Measurements from ENCODE around the gene NKIRAS2. TPM values are rescaled to one million over a fixed set of nuclear protein-coding genes. Genes with fewer than 3 reads are reported as not detected.

Gene NKIRAS2
- total and polyA plus RNA-seq, 2 of the 13 experiments (the other 11 are each of a cell fraction or from before 2014, with no cell fraction given): 27.9 to 42.0 TPM

GRCh38 chr17:41974031-41974430, 45.9 kb upstream of the NKIRAS2 start:
- H3K27ac ChIP-seq (ENCODE audit: extremely low read length, insufficient read depth, low read length): no peak overlapping the region
- H3K79me2 ChIP-seq (ENCODE audit: insufficient read depth, low read length): peaks cover 17% of the 10 kb centered on the region
- H3K4me1 ChIP-seq (ENCODE audit: insufficient read depth, low read length): peaks cover 25% of the 10 kb centered on the region
- no peak for TF ChIP-seq NONO (IDR thresholded peaks at IDR 0.05)
- TF ChIP-seq NONO (CRISPR knock-in tag; conservative IDR thresholded peaks at IDR 0.05): 0 out of 2 replicates have a peak, but pooled peaks have one; percentile 11
- no peak for TF ChIP-seq ZFP37 (CRISPR knock-in tag; IDR thresholded peaks at IDR 0.05; ENCODE audit: borderline replicate concordance)
- no peak for TF ChIP-seq KDM5A (IDR thresholded peaks at IDR 0.05; ENCODE audit: borderline replicate concordance, low read length)
- TF ChIP-seq MLLT10 (CRISPR knock-in tag; IDR thresholded peaks at IDR 0.05): no peak
- peak; percentile 17 for TF ChIP-seq RBM22 (optimal IDR thresholded peaks at IDR 0.05; ENCODE audit: low read length)
- no peak for TF ChIP-seq ZNF784 (CRISPR knock-in tag; IDR thresholded peaks at IDR 0.05; ENCODE audit: borderline replicate concordance)
- TF ChIP-seq POLR2AphosphoS2 (IDR thresholded peaks at IDR 0.05; ENCODE audit: low read depth, low read length): 0 out of 2 replicates have a peak, but pooled peaks have one; percentile 14
- TF ChIP-seq SRF (IDR thresholded peaks at IDR 0.05; ENCODE audit: low read depth, low read length): no peak
- 0 out of 2 replicates have a peak, but pooled peaks have one; percentile 3 for TF ChIP-seq HNRNPL (IDR thresholded peaks at IDR 0.05; ENCODE audit: low read depth, low read length)
- peak; percentile 6; the same call in 1 of the 2 replicates for TF ChIP-seq POLR2G (IDR thresholded peaks at IDR 0.05; ENCODE audit: low read depth, low read length)
- no peak for TF ChIP-seq CSRNP2 (CRISPR knock-in tag; conservative IDR thresholded peaks at IDR 0.05; ENCODE audit: low read depth)
- H3K36me3 ChIP-seq (replicated peaks in 1 of 2; ENCODE audit: control insufficient read depth in 1 of 2, insufficient read depth in 2 of 2, low read length in 2 of 2): peaks cover 48 to 78% of the 10 kb centered on the region in 2 experiments
- H3K4me3 ChIP-seq (replicated peaks in 1 of 3; ENCODE audit: insufficient read depth in 1 of 3, low read depth in 2 of 3, low read length in 3 of 3): no peak overlapping the region
- CTCF ChIA-PET (ENCODE audit: low intra/inter-chr PET ratio, low total read pairs): no interaction called here
- no peak overlapping the region for H3K9ac ChIP-seq (ENCODE audit: insufficient read depth, low read depth, low read length)
- H2AFZ ChIP-seq (ENCODE audit: low read length): no peak overlapping the region
- FAIRE-seq (no peak), DNase-seq (ENCODE audit: low spot score) (no peak), ATAC-seq (peak; percentile 2; the same call in 1 of the 3 replicates)
- H4K20me1 ChIP-seq (ENCODE audit: insufficient read depth, low read length): peaks cover 12% of the 10 kb centered on the region; the same call in 1 of the 2 replicates
- intact Hi-C loops (cut with micrococcal nuclease; ENCODE audit: unreplicated experiment): no loop called here
- WGBS (ENCODE audit: low lambda C conversion rate): 86% methylated on average over 6 of the region's 6 CpGs
- H3K27me3 ChIP-seq (ENCODE audit: control insufficient read depth in 1 of 2, insufficient read depth in 2 of 2, low read length in 2 of 2): no peaks in the 10 kb centered on the region
- POLR2A ChIA-PET: interaction anchor here (0.9 to 4.1 kb wide), 8 partner anchors 7 to 188 kb away, joined by 3 to 38 read pairs (median 12); partner anchors contain the start of genes CNP, DNAJC7, JUP and ODAD4
- H3K9me3 ChIP-seq (ENCODE audit: low read length): no peaks in the 10 kb centered on the region
- in situ Hi-C loops (cut with HindIII; ENCODE audit: extremely low pct_ligation_motif_present, low pct_unique_long_range_greater_than_20kb): no loop called here
- BruUV-seq (replicated peaks): TSS peak; percentile 6
- H3K4me2 ChIP-seq (ENCODE audit: low read depth, low read length): no peak overlapping the region

Measured in HepG2 (cell line).